Cortex of kidney (tissue), 1 donor: ENCODE measurements around the gene BRPF1.

Experiments
- DNase-seq: peaks from one replicate; lab custom pipeline; 2025; lab: John Stamatoyannopoulos, UW

The BRPF1 gene

GRCh38 chr3:9731206-9732079 lies at the start of gene BRPF1:
Gene BRPF1 (plus strand): TSS chr3:9731735. CDS start chr3:9734141, 2,406 bp downstream.
- DNase-seq: peak; percentile 49

GRCh38 chr3:9682096-9682495 lies 49.4 kb upstream of the BRPF1 start:
- DNase-seq: no peak

- no peak for DNase-seq
Measured at GRCh38 chr3:9683426-9683825, 48.1 kb upstream of the BRPF1 start.

GRCh38 chr3:9685216-9686049 lies 46.1 kb upstream of the BRPF1 start:
- DNase-seq: no peak

- DNase-seq: no peak
Measured at GRCh38 chr3:9686050-9686550, 45.4 kb upstream of the BRPF1 start.

- no peak for DNase-seq
Measured at GRCh38 chr3:9686703-9687102, 44.8 kb upstream of the BRPF1 start.

GRCh38 chr3:9687514-9687913 lies 44.0 kb upstream of the BRPF1 start:
- no peak for DNase-seq

GRCh38 chr3:9688961-9689360 lies 42.6 kb upstream of the BRPF1 start:
- DNase-seq: no peak

GRCh38 chr3:9689757-9690156 lies 41.8 kb upstream of the BRPF1 start:
- DNase-seq: no peak

- DNase-seq: no peak
Measured at GRCh38 chr3:9690451-9691450, 40.8 kb upstream of the BRPF1 start.

GRCh38 chr3:9691636-9692035 lies 39.9 kb upstream of the BRPF1 start:
- DNase-seq: no peak

- DNase-seq: no peak
Measured at GRCh38 chr3:9692416-9692815, 39.1 kb upstream of the BRPF1 start.

GRCh38 chr3:9695345-9695744 lies 36.2 kb upstream of the BRPF1 start:
- no peak for DNase-seq

- DNase-seq: no peak
Measured at GRCh38 chr3:9695746-9696145, 35.8 kb upstream of the BRPF1 start.

- DNase-seq: no peak
Measured at GRCh38 chr3:9696480-9697220, 34.9 kb upstream of the BRPF1 start.

- no peak for DNase-seq
Measured at GRCh38 chr3:9697892-9698291, 33.6 kb upstream of the BRPF1 start.

- DNase-seq: no peak
Measured at GRCh38 chr3:9698293-9698692, 33.2 kb upstream of the BRPF1 start.

GRCh38 chr3:9700536-9700935 lies 31.0 kb upstream of the BRPF1 start:
- DNase-seq: no peak

GRCh38 chr3:9701006-9701405 lies 30.5 kb upstream of the BRPF1 start:
- DNase-seq: no peak

GRCh38 chr3:9701711-9702110 lies 29.8 kb upstream of the BRPF1 start:
- DNase-seq: no peak

GRCh38 chr3:9703240-9703639 lies 28.3 kb upstream of the BRPF1 start:
- no peak for DNase-seq
